Activated CD8-positive, alpha-beta memory T cell treated with anti-CD3 and anti-CD28 coated beads, Interleukin-2, amount 50 U/mL, for 24 hours (primary cell): ENCODE measurements around the gene SND1.
"Not testable (repeated sequence)": the region's sequence is repeated elsewhere in the genome, so short reads cannot be mapped to it uniquely, and the experiment has no call there.

Source experiments
- DNase-seq: peaks from one replicate; pipeline ENCODE4 v3.0.0-alpha.2; 2020; ENCODE audit errors: extremely low read depth

The SND1 gene

DNA sequence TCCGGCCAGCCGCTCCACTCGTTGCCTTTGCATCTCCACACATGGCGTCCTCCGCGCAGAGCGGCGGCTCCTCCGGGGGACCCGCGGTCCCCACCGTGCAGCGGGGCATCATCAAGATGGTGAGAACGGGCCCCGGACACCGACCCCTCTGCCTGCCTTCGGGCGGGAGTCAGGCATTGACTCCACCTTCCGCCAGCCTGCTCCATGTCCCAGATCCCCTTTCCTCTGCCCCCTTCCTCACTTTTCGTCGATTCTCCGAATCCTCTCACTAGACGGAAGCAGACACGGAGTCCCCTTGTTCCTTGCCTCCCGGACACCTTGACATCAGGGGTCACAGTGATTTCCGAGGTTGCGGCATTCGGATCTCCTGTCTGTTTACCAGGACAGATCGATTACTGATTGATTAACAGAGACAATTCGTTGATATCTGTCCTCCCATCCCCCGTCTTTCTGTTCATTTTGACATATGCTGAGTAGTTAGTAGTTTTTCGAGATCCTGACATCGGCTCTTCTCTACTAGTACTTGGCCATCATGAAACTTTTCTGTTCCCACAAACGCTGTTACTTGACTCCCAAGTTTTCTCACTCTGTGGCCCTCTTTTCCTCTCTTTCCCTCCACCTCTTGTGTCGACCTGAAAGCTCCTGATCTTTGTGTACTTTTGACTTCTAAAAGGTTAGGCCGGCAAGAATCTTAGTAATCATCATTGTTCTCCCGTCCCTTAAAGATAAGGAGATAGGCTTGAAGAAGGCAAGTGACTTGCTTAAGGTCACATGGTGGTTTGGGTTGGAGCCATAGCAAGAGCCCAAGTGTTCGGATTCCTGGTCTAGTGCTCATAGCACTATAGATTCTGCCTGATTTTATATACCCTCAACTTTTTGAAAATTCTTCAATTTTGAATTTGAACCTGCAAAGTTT lies 597 bp downstream of the SND1 start:
- no peak for DNase-seq

DNA sequence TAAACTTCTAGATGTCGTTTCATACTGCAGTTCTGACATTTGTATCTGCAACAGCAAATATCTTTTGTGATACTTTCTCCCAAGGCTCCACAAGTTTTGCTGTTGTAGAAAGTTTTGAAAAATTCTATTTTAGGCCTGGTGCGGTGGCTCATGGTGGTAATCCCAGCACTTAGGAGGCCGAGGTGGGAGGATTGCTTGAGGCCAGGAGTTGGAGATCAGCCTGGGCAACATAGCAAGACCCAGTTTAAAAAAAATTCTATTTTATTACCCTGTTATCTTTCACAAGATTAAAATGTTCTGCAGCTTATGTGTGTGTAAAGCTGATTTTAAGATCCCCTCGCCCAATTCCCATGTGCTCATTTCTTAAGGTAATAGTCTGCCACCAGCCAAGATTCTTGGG lies 1.4 kb downstream of the SND1 start:
- no peak for DNase-seq

DNA sequence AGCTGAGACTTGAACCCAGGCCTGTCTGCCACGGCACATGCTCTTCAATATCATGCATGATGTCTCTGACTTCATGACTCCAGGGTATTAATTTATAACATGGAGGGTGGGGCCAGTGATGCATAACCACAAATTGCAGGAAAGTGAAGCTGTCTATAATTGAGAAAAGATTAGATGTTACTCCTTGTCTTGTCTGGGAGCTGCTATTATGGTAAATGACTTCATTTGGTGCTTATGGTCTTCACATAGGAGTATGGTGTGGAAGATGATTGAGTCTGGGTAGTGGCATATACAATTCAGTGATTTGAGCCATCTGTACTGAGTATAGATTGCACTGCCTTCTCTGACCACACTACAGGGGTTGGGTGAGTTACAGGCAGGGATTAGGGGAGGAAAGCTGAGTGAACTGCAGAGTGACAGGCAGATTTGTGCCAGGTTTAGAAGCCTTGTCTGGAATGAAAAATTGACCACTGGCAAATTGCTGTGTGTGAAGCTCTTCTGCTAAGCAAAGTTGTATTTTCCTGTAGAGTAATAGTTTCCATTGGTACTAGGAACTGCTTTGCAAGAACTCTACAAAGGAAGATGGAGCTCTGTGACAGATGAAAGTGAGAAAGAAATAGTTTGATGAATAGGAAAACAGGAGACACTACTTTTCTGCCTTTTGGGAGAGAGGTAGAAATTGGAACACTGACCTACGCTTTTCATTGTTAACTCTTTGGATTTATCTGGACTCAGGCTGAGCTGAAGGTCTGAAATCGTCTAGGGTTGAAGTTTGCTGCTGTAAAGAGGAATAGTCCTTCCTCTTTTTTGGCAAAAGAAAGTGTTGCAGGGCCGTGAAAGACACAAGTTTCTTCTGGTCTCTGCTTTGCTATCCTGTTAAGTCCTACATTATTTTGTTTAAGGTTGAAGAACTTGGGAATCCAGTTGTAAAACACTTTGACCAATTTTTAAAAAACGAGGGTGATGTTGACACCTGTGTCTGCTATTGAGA lies 2.7 kb downstream of the SND1 start:
- no peak for DNase-seq

DNA sequence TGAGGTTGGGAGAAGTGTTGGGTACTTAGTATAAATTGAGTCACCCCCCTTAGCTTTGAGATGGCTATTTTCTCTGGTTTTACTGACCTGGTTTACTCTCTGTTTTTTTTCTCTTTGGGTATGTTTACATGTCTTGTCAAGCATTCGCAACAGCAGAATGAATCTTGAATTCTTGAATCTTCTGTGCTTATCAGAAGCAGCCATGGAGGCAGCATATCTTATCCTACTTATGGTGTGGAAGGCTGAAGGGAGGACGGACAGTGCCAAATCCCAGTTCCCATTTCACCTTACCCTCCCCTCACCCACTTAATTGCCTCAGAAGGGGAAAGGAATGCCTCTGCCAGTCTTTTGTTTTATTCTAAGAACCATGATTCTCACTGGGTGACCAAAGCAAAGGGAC lies 3.7 kb downstream of the SND1 start:
- no peak for DNase-seq

- DNase-seq, result no peak
These were observed 5.5 kb downstream of the SND1 start for GRCh38 chr7:127657500-127657899.

GRCh38 chr7:127658970-127659630 lies 7.1 kb downstream of the SND1 start:
- no peak for DNase-seq

DNA sequence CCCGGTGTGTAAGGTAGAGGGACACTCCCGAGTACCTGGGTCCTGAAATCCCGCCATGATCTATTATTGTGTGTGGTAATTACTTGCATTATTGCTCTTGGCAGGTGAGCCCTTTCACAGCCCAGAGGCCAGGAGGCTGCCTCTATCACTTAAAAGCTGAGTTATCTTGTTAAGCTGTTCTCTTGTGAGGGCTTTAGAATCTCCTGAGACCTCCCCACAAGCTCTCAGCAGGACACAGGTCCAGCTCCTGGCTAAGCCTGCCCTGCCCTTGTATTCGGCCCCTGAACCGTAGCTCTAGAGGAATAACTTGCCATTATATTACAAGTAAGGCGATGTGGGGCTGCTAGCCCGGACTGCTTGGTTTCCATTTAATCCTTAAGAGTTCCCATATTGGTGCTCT lies 13.9 kb downstream of the SND1 start:
- no peak for DNase-seq

GRCh38 chr7:127666602-127667001 lies 14.6 kb downstream of the SND1 start:
- no peak for DNase-seq

DNA sequence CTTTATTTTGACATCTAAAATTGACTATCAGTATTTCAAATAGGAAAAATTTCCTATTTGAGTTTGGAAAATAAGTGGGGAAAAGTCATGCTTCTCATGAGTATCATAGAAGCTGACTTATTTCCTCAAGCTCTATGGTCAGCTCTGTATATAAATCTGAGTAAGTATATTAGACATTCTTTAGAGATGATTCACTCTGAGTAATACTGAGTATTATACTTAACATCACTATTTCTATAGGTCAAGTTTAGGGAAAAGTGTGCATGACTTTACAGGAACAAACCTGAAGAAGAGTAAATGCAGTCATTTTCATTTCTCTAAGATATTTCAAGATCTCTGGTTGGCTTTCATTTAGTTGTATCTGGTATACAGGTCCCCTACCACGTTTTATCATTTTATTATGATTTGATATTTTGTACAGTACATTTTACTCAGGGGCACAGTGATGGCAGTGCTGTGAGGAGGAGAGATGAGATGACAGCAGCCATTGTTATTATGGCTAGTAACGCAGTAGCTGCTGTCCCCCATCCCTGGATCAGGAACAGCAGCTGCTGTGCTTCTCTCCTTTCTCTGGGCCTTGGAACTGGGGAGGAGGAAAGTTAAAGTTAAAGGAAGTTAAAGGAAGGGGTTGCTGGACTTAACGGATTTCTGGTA lies 15.2 kb downstream of the SND1 start:
- DNase-seq, result no peak

- DNase-seq, result no peak
These were observed 16.0 kb downstream of the SND1 start for GRCh38 chr7:127667759-127668530.

- DNase-seq, result no peak
These were observed 19.3 kb downstream of the SND1 start for GRCh38 chr7:127671341-127671740.

- DNase-seq, result no peak
These were observed 21.9 kb downstream of the SND1 start for GRCh38 chr7:127673902-127674301.

GRCh38 chr7:127674361-127674760 lies 22.4 kb downstream of the SND1 start:
- DNase-seq, result no peak

DNA sequence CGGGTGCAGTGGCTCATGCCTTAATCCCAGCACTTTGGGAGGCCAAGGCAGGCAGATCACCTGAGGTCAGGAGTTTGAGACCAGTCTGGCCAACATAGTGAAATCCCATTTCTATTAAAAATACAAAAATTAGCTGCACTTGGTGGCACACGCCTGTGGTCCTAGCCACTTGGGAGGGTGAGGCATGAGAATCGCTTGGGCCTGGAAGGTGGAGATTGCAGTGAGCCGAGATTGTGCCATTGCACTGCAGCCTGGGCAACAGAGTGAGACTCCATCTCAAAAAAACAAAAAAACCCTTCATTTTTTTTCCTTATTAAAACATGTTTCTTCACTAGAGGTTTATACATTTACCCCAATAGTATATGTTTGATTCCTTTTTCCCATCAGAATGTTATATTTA lies 22.9 kb downstream of the SND1 start:
- not testable (repeated sequence) for DNase-seq

GRCh38 chr7:127675721-127676120 lies 23.7 kb downstream of the SND1 start:
- no peak for DNase-seq

- DNase-seq, result no peak
These were observed 25.6 kb downstream of the SND1 start for GRCh38 chr7:127677433-127678230.

DNA sequence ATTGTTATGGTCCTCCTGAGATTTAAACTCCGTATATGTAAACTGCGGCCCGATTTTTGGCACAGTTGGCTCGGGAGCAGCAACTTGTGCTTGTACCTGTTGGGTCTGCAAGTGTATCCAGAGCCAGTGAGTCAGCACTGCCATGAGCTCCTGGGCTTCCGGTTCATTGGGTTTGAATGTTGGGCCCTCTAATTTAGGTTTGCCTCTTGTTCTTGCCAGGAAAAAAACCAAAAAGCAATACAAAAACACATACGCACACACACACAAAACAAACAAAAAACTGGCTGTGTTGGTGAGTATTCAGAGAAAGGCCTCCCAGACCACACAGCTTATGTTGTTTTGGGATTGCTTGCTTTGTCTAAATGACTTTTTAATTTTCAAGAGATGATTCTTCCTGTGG lies 26.3 kb downstream of the SND1 start:
- no peak for DNase-seq

DNA sequence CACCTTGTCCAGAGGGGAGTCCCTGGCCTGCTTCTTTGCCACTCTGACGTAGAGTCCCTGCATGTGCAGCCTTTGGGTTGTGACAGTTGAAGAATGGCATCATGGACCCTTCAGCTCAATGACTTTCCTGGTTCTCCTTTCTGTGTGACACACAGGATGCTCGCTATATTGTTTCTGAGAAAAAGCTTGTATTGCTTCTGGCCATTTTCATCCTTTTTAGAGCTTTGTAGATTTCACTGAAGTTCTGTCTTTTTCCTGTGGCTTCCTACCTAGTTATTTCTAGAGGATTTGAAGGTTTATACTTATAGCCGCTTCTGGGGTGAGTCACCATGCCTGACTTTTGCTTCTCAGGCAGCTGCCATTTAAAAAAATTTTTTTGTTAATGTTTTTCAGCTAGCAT lies 27.0 kb downstream of the SND1 start:
- no peak for DNase-seq

DNA sequence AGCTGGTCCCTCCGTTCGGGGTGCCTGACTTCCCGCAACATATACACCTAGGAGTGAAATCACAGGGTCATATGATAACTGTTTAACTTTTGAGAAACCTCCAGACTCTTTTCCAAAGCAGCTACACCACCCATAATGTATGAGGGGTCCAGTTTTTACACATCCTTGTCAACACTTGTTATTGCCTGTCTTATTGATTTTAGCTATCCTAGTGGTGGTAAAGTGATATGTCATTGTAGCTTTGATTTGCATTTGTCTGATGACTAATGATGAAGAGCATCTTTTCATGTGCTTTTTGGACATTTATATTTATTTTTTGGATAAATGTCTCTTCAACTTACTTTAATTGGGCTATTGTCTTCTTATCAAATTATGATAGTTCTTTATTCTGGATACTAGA lies 29.0 kb downstream of the SND1 start:
- no peak for DNase-seq

DNA sequence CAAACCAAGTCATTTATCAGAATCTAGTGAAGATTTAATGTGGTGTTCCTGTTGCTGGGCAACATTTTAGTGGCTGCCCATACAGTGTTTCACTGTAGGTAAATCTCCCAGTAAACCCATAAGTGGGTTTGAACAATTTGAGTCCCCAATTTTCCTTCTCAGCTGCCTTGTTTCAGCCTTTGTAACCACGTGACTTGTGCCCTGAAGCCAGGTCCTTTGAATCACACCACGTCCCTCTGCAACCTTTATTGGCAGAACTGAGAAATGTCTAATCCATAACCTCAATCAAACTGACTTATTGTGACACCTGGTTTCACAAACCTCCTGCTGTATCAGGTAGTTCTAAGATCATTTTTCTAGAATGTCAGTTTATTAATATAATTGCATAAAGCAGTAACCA lies 30.1 kb downstream of the SND1 start:
- DNase-seq, result no peak
